ENCODE results near the gene CASZ1.

The CASZ1 gene

GRCh38 chr1:10825592-10825991 is 29.1 kb upstream of the CASZ1 start:
- H3K4me3 ChIP-seq (ENCODE audit: low read depth, low read length) = no peak overlapping the region

- no peak overlapping the region for H3K4me3 ChIP-seq (ENCODE audit: low read depth, low read length)
Observed at GRCh38 chr1:10824821-10825540, 28.5 kb upstream of the CASZ1 start.

- H3K4me3 ChIP-seq (ENCODE audit: low read depth, low read length) = no peak overlapping the region
Observed at GRCh38 chr1:10823000-10823401, 26.6 kb upstream of the CASZ1 start.

GRCh38 chr1:10821388-10821787 is 24.9 kb upstream of the CASZ1 start:
- H3K4me3 ChIP-seq (ENCODE audit: low read depth, low read length) = no peak overlapping the region

- H3K4me3 ChIP-seq (ENCODE audit: low read depth, low read length) = no peak overlapping the region
Observed at GRCh38 chr1:10820422-10820821, 24.0 kb upstream of the CASZ1 start.

GRCh38 chr1:10819198-10819901 is 22.9 kb upstream of the CASZ1 start:
- no peak overlapping the region for H3K4me3 ChIP-seq (ENCODE audit: low read depth, low read length)

- no peak overlapping the region for H3K4me3 ChIP-seq (ENCODE audit: low read depth, low read length)
Observed at GRCh38 chr1:10818262-10819197, 22.1 kb upstream of the CASZ1 start.

GRCh38 chr1:10816743-10817369 is 20.4 kb upstream of the CASZ1 start:
- no peak overlapping the region for H3K4me3 ChIP-seq (ENCODE audit: low read depth, low read length)

- no peak overlapping the region for H3K4me3 ChIP-seq (ENCODE audit: low read depth, low read length)
Observed at GRCh38 chr1:10816233-10816632, 19.8 kb upstream of the CASZ1 start.

GRCh38 chr1:10815858-10816195 is 19.4 kb upstream of the CASZ1 start:
- H3K4me3 ChIP-seq (ENCODE audit: low read depth, low read length) = no peak overlapping the region

- H3K4me3 ChIP-seq (ENCODE audit: low read depth, low read length) = no peak overlapping the region
Observed at GRCh38 chr1:10814976-10815857, 18.8 kb upstream of the CASZ1 start.

- no peak overlapping the region for H3K4me3 ChIP-seq (ENCODE audit: low read depth, low read length)
Observed at GRCh38 chr1:10814312-10814711, 17.9 kb upstream of the CASZ1 start.

- no peak overlapping the region for H3K4me3 ChIP-seq (ENCODE audit: low read depth, low read length)
Observed at GRCh38 chr1:10813799-10814198, 17.4 kb upstream of the CASZ1 start.

GRCh38 chr1:10812387-10812915 is 16.0 kb upstream of the CASZ1 start:
- no peak overlapping the region for H3K4me3 ChIP-seq (ENCODE audit: low read depth, low read length)

GRCh38 chr1:10808441-10808840 is 12.0 kb upstream of the CASZ1 start:
- H3K4me3 ChIP-seq (ENCODE audit: low read depth, low read length) = no peak overlapping the region

- no peak overlapping the region for H3K4me3 ChIP-seq (ENCODE audit: low read depth, low read length)
Observed at GRCh38 chr1:10806966-10807365, 10.5 kb upstream of the CASZ1 start.

- H3K4me3 ChIP-seq (ENCODE audit: low read depth, low read length) = no peak overlapping the region
Observed at GRCh38 chr1:10803971-10804820, 7.8 kb upstream of the CASZ1 start.

- H3K4me3 ChIP-seq (ENCODE audit: low read depth, low read length) = no peak overlapping the region
Observed at GRCh38 chr1:10802944-10803715, 6.7 kb upstream of the CASZ1 start.

All from iPS-11a (cell line).